ENCODE data around the gene PPP1R14B.

The PPP1R14B gene

GRCh38 chr11:64223001-64223651 is 23.6 kb downstream of the PPP1R14B start:
- H3K4me3 ChIP-seq (ENCODE audit: low read length) = no peak overlapping the region
- no peak for DNase-seq (ENCODE audit: low read depth)
- TF ChIP-seq CTCF (conservative IDR thresholded peaks at IDR 0.05; ENCODE audit: low read length) = no peak

- no peak overlapping the region for H3K4me3 ChIP-seq (ENCODE audit: low read length)
- no peak for TF ChIP-seq CTCF (conservative IDR thresholded peaks at IDR 0.05; ENCODE audit: low read length)
- no peak for DNase-seq (ENCODE audit: low read depth)
These were observed 24.1 kb downstream of the PPP1R14B start for GRCh38 chr11:64222651-64223000.

DNA sequence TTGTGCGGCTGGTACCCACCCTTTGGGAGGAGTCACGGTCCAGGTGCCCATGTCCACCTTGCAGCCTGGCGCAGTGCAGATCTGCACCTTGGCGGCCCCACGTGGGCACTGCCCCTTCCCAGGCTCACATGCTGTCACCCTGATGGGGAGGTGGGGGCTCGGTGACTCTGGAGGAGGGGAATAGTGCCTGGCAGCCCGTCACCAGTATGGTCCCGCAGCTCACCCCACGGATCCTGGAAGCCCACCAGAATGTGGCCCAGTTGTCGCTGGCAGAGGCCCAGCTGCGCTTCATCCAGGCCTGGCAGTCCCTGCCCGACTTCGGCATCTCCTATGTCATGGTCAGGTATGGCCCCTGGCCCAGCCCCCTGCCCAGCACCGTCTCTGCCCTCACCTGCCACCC is 25.9 kb downstream of the PPP1R14B start:
- no peak for TF ChIP-seq CTCF (conservative IDR thresholded peaks at IDR 0.05; ENCODE audit: low read length)
- no peak for DNase-seq (ENCODE audit: low read depth)
- H3K4me3 ChIP-seq (ENCODE audit: low read length) = no peak overlapping the region

DNA sequence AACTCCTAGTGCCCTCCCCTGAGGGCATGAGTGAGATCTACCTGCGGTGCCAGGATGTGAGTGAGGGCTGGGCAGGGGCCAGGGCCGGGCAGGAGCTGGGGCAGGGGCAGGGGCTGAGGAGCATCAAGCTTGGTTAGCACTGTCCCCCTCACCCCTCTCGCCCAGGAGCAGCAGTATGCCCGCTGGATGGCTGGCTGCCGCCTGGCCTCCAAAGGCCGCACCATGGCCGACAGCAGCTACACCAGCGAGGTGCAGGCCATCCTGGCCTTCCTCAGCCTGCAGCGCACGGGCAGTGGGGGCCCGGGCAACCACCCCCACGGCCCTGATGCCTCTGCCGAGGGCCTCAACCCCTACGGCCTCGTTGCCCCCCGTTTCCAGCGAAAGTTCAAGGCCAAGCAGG is 26.5 kb downstream of the PPP1R14B start:
- no peak overlapping the region for H3K4me3 ChIP-seq (ENCODE audit: low read length)
- no peak for DNase-seq (ENCODE audit: low read depth)
- no peak for TF ChIP-seq CTCF (conservative IDR thresholded peaks at IDR 0.05; ENCODE audit: low read length)

DNA sequence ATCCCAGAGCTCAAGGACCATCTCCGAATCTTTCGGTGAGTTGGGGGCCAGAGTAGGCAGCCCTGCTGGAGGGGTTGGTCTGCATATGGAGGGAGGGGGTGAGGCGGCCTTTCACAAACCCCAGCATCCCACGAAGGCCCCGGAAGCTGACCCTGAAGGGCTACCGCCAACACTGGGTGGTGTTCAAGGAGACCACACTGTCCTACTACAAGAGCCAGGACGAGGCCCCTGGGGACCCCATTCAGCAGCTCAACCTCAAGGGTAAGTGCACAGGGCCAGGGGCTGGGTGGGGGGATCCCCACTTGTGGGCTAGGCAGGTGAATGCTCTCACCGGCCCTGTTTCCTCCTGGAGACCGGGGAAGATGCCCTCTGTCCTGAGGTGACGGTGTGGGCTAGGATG is 27.0 kb downstream of the PPP1R14B start:
- no peak for TF ChIP-seq CTCF (conservative IDR thresholded peaks at IDR 0.05; ENCODE audit: low read length)
- no peak for DNase-seq (ENCODE audit: low read depth)
- no peak overlapping the region for H3K4me3 ChIP-seq (ENCODE audit: low read length)

DNA sequence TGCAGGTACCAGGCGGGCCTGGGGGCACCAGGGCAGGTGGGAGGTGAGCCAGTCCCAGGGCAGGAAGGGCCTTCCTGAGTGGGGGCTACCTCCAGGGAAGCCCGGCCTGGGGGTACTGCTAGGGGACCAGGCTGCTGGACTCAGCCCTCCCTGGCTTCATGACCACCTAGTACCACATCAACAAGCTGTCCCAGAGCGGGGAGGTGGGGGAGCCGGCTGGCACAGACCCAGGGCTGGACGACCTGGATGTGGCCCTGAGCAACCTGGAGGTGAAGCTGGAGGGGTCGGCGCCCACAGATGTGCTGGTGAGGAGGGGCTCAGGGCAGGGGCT is 27.4 kb downstream of the PPP1R14B start:
- no peak for TF ChIP-seq CTCF (conservative IDR thresholded peaks at IDR 0.05; ENCODE audit: low read length)
- no peak overlapping the region for H3K4me3 ChIP-seq (ENCODE audit: low read length)
- no peak for DNase-seq (ENCODE audit: low read depth)

DNA sequence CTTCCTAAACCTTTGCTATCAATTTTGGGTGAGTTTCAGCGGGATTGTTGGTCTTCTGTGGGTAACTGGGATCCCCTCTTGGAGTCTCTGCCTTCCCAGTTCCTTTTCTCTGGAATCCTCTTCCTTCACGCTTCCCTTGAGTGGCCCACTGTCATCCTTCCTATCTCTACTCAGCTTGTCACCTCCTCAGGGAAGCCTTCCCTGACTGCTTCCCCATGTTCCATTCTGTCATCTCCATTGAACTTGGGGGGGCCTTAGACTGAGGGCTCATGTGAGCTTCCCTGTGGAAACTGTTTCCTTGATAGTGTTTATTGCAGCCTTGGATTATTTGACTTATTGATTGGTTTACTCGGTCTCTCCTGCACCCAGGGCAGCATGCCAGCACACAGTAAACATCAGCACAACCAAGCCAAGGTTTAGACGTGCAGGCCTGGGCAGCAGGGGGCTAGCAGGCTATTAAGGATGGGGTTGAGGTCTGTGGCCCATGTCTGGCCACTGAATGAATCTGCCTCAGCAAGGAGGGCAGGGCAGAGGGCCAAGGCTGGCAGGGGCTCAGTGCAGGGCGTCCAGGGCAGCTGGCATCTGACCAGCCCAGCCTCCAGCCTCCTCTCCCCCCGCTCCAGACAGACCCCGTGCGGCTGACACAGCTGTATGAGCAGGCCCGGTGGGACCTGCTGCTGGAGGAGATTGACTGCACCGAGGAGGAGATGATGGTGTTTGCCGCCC is 28.0 kb downstream of the PPP1R14B start:
- DNase-seq (ENCODE audit: low read depth) = no peak
- no peak for TF ChIP-seq CTCF (conservative IDR thresholded peaks at IDR 0.05; ENCODE audit: low read length)
- H3K4me3 ChIP-seq (ENCODE audit: low read length) = no peak overlapping the region

Measured in AG10803 (cell line).